Fibroblast of villous mesenchyme (primary cell): Measurements from ENCODE around the gene VAV3. TPM values are rescaled to one million over a fixed set of nuclear protein-coding genes. Genes with fewer than 3 reads are reported as not detected.

Experiments
- DNase-seq: peaks from one replicate; pipeline ENCODE4 v3.0.0-alpha.2; 2010; ENCODE audit warnings: low read depth
- H3K4me3 ChIP-seq: 2 replicates; pipeline ENCODE4 v1.5.1; 2011; ENCODE audit warnings: low read depth, mild to moderate bottlenecking, low read length
- total RNA-seq: library from RNA; depleted of rRNA; stranded (reverse); fragments of >200 nt; gene quantifications from 2 replicates; pipeline ENCODE4 v1.2.3, GENCODE V29; 2012
- TF ChIP-seq, protein P1 (sequence below): IDR thresholded peaks from 2 replicates; pipeline ENCODE4 v1.5.1; 2012; ENCODE audit warnings: low read depth, mild to moderate bottlenecking, low read length; ENCODE audit not compliant: insufficient read depth

VAV3 gene
- total RNA-seq, 1 donor, result 0.43 TPM

GRCh38 chr1:107690491-107690890, 274.5 kb downstream of the VAV3 start:
- TF ChIP-seq, protein P1, sequence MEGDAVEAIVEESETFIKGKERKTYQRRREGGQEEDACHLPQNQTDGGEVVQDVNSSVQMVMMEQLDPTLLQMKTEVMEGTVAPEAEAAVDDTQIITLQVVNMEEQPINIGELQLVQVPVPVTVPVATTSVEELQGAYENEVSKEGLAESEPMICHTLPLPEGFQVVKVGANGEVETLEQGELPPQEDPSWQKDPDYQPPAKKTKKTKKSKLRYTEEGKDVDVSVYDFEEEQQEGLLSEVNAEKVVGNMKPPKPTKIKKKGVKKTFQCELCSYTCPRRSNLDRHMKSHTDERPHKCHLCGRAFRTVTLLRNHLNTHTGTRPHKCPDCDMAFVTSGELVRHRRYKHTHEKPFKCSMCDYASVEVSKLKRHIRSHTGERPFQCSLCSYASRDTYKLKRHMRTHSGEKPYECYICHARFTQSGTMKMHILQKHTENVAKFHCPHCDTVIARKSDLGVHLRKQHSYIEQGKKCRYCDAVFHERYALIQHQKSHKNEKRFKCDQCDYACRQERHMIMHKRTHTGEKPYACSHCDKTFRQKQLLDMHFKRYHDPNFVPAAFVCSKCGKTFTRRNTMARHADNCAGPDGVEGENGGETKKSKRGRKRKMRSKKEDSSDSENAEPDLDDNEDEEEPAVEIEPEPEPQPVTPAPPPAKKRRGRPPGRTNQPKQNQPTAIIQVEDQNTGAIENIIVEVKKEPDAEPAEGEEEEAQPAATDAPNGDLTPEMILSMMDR, result no peak
- DNase-seq, result no peak
- H3K4me3 ChIP-seq, result no peak overlapping the region

GRCh38 chr1:107689733-107690132, 275.2 kb downstream of the VAV3 start:
- TF ChIP-seq, protein P1, result no peak
- H3K4me3 ChIP-seq, result no peak overlapping the region
- no peak for DNase-seq

DNA sequence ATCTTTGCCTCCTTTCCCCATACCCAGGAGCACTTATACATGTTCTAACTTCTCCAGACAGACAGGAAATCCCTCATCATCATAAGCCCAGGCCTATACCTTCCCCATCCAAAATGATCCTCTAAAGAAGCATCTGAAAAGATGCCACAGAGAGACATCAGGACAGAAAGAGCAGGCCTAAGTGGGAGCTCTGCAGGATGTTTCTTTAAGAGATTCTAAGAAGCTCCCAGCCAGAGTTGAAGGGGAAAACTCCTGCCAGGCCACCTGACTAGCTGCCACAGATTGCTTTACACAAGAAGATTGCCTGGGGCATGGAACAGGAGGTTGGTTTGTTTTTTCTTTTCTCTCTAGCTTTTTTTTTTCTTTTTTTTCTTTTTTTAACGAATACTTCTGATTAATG, 275.8 kb downstream of the VAV3 start:
- TF ChIP-seq, protein P1, result no peak
- peak; percentile 23 for DNase-seq
- no peak overlapping the region for H3K4me3 ChIP-seq

- peak; percentile 51 for DNase-seq
Measured at GRCh38 chr1:107687849-107688753, 276.9 kb downstream of the VAV3 start.

DNA sequence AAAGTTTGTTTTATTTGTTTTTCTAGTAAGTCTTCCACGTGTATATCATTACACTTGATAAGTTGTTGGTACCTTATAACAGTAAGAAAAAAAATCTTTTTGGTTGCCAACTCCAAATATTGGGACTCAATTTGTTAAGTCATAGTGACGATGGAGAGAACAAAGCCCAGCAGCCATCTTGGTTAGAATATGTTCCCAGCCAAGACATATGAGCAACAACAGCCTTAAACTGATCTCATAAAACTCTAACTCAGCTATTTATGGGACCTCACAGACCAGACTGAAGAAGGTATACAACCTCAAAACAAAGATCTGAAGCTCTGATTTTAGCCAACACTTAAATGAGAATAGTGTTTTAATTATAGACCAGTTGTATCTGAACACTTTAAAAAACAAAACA, 281.3 kb downstream of the VAV3 start:
- H3K4me3 ChIP-seq, result no peak overlapping the region
- no peak for DNase-seq
- TF ChIP-seq, protein P1, result no peak

More at GRCh38 chr1:107687849-107688753, 276.9 kb downstream of the VAV3 start:
- TF ChIP-seq, protein P1, result no peak
- no peak overlapping the region for H3K4me3 ChIP-seq

DNA sequence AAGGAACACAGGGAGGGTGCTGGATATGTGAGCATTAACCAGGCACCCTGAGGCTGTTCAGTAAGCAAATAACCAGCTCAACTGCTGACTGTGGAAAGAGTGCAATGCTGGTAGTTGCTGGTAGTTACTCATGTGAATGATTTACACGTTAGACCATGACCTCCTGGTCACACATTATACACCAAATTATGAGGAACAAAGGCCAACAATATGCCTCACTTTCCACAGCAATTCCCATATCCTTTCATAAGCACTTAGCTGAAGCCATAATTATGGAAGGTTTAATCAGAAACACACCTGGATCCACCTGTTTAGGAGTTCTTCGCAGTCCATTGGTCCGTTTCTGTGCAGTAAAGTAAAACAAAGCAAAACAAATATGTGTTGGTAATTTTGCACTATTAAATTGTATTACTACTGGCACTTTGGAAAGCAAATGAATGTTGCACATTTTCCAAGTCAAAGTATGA, 281.8 kb downstream of the VAV3 start:
- H3K4me3 ChIP-seq, result no peak overlapping the region
- TF ChIP-seq, protein P1, result no peak
- peak; percentile 12 for DNase-seq

DNA sequence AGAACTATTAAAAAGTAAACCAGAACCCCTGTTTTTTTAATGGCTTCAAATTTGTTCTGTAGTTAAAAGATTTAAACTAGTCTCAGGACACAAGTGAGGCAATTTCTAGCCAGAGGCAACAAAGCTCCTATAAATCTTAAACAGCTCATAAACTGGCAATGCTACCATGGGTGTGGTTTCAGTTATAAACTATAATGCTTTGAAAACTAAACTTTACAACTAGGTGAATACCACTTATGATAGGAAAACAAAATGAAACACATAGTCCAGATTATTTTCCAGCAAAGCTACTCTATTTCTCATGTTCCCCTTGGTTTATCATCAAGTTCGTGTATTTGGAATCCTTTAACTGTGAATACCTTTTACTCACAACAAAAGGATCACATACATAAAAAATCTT, 282.5 kb downstream of the VAV3 start:
- TF ChIP-seq, protein P1, result no peak
- no peak overlapping the region for H3K4me3 ChIP-seq
- peak; percentile 76 for DNase-seq
